GM06990 (cell line): Measurements from ENCODE around the gene C14orf180.

Experiments
- DNase-seq: peaks from one replicate; pipeline ENCODE4 v3.0.0-alpha.2; 2011; ENCODE audit not compliant: insufficient read length; ENCODE audit errors: extremely low read depth
- H3K27me3 ChIP-seq: replicated peaks from 2 replicates; pipeline ENCODE4 v1.6.0; 2011; ENCODE audit warnings: low read length; ENCODE audit not compliant: control insufficient read depth, insufficient read depth
- H3K36me3 ChIP-seq: 2 replicates; pipeline ENCODE4 v1.5.1; 2011; ENCODE audit warnings: low read length; ENCODE audit not compliant: control insufficient read depth, insufficient read depth
- H3K4me3 ChIP-seq: replicated peaks from 2 replicates; pipeline ENCODE4 v1.5.1; 2011; ENCODE audit warnings: low read depth, mild to moderate bottlenecking, control low read depth, low read length
- TF ChIP-seq, protein P1 (sequence below): IDR thresholded peaks from 2 replicates; pipeline ENCODE4 v1.5.1; 2011; ENCODE audit warnings: low read length, control low read depth, mild to moderate bottlenecking, inconsistent platforms; ENCODE audit not compliant: insufficient read depth, poor library complexity, severe bottlenecking

The C14orf180 gene

DNA sequence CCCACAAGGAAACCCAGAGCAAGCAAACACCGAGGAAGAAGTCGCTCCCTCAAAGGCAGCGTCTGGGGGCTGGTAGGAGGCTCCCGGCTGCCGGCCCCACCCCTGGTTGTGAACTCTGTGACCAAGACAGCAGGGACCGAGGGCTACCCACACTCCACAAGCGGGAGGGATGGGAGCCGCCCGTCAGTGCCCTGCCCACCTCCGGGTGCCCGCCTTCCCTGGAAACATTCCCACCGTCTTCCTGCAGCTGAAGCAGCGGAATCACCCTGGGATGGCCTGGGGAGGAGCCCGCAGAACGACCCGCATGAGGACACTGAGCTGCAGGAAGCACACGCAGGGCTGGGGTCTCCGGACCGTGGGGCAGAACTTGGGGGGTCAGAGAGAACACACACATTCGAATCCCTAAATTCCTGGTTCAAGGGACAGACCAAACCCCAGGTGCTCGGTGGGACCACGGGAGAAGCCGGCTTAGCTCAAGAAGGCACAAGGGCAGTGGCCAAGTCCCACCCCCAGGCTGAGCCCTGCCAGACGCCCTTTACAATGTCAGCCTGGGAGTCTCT is 33.5 kb upstream of the C14orf180 start:
- no peaks in the 10 kb centered on the region; the same call in none of the 2 replicates for H3K27me3 ChIP-seq
- no peak overlapping the region for H3K4me3 ChIP-seq
- no peaks in the 10 kb centered on the region for H3K36me3 ChIP-seq
- TF ChIP-seq, protein P1, sequence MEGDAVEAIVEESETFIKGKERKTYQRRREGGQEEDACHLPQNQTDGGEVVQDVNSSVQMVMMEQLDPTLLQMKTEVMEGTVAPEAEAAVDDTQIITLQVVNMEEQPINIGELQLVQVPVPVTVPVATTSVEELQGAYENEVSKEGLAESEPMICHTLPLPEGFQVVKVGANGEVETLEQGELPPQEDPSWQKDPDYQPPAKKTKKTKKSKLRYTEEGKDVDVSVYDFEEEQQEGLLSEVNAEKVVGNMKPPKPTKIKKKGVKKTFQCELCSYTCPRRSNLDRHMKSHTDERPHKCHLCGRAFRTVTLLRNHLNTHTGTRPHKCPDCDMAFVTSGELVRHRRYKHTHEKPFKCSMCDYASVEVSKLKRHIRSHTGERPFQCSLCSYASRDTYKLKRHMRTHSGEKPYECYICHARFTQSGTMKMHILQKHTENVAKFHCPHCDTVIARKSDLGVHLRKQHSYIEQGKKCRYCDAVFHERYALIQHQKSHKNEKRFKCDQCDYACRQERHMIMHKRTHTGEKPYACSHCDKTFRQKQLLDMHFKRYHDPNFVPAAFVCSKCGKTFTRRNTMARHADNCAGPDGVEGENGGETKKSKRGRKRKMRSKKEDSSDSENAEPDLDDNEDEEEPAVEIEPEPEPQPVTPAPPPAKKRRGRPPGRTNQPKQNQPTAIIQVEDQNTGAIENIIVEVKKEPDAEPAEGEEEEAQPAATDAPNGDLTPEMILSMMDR = no peak
- no peak for DNase-seq

DNA sequence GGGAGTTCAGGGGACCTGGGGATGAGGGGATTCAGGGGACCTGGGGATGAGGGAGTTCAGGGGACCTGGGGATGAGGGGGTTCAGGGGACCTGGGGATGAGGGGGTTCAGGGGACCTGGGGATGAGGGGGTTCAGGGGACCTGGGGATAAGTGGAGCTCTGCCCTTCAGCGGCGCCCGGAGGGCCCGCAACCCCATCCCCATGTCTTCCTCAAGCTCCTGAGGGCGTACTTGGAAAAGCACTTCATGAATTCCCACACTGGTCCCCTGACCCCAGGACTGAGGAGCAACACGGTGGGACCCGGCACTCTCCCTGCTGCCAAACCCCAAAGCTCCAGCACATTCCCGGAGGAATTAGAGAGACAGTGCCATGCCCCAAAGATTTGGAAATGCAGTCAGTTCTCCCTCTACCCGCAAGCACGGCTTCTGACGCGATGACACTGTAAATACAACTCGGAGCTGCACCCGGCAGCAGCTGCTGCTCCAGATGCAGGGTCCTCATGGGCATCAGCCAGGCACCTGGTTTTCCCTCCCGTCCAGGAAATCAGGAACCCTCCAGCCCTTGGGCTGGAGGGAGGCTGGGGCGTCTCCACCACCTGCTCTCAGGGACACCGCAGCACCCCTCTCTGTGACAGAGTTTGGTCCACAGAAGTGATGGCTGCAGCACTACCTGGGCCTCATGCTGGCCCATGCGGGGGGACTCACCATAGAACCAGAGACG is 32.8 kb upstream of the C14orf180 start:
- TF ChIP-seq, protein P1 = no peak
- Histone ChIP-seq H3K27me3 (no peaks in the 10 kb centered on the region; the same call in none of the 2 replicates), H3K36me3 (no peaks in the 10 kb centered on the region), H3K4me3 (no peak overlapping the region)
- DNase-seq = no peak

DNA sequence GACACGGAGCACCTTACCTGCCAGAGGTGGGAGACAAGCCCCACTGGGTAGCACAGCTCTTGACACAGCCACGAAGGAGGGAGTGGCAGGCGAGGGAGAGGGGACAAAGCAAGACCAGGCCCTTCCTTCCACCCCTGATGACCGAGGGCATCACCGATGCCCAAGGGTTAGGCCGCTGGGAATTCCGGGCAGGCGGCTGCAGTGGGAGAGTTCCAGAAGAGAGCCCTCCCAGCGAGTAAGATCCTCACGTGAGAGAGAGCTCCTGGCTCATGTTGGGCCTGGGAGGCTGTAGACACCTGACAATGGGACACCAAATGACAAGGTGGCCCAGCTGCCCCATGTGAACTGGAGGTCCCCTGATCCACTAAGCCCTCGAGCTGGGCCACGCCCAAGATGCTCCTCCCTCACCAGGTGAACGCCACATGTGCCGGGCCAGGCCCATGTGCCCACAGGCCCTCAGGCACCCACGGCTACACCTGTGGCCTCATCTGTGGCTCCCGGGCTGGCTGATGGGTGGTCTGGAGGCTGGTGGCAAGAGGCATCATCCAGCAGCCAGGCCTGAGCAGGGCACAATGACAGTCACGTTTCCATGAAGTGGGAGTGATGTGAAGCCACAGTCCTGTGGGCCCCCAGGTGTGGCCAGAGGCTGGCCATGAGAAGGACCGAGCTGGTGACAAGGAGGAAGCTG is 32.1 kb upstream of the C14orf180 start:
- H3K27me3 ChIP-seq = no peaks in the 10 kb centered on the region; the same call in none of the 2 replicates
- TF ChIP-seq, protein P1 = no peak
- DNase-seq = no peak
- no peak overlapping the region for H3K4me3 ChIP-seq
- no peaks in the 10 kb centered on the region for H3K36me3 ChIP-seq

DNA sequence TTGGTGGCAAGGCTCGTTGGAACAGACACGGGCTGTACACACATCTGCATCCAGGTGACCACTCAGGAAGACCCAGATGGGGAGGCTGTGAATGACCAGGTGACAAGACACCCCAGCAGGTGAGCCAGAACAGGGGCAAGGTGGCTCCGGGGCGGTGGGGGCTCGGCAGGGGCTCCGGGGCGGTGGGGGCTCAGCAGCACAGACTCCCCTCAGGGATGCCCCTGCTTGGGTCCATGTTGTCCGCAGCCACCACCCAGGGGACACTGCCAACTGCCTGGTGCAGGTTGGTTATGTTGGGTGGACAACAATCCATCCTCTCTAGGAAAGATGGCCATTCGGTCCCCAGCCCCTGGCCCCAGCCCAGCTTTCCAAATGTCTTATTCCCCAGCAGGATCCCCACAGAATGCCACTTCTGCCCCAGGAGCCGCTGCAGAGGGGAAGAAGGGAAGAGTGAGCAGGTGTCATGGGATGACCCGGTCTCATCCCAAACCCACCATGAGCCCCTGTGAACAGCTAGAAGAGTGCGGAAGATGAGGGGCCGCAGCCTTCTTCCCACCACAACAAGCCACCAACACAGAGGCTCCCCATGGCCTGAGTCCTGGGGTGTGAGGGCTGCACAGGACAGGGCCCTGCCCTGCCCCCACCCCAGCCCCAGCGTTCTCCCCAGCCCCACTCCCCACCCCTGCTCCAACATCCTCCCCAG is 31.4 kb upstream of the C14orf180 start:
- DNase-seq = no peak
- H3K36me3 ChIP-seq = no peaks in the 10 kb centered on the region
- H3K27me3 ChIP-seq = no peaks in the 10 kb centered on the region; the same call in none of the 2 replicates
- no peak overlapping the region for H3K4me3 ChIP-seq
- TF ChIP-seq, protein P1 = no peak

DNA sequence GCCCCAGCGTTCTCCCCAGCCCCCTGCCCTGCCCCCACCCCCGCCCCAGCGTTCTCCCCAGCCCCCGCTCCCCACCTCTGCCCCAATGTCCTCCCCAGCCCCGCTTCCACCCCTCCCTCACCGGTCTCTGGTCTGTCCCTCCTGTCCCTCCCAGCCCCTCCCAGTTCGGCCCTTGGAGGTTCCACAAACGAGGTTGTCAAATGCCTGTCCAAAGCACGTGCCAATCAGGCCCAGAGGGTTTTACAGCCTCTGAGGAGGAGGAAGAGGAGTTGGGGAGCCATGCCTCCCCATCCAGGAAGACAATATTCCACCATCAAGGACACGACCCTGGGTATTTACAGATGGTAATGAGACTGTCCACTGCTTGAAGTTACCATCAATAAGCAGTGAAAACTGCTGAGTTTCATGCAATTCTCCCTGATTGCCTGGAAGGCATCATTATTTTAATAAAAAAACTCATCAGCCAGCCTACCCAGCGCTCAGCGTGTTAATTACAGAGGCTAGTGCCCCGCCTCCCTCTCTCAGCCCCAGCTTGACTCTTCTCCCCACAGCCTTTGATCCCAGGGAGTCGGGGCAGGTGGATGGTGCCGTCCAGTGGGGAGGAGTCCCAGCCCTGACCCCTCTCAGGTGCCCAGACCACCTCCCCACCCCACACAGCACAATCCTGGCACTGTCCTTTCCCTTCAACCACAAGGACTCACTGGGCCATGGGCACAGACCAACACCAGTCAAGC is 30.6 kb upstream of the C14orf180 start:
- no peaks in the 10 kb centered on the region; the same call in none of the 2 replicates for H3K27me3 ChIP-seq
- no peaks in the 10 kb centered on the region for H3K36me3 ChIP-seq
- DNase-seq = no peak
- TF ChIP-seq, protein P1 = no peak
- H3K4me3 ChIP-seq = no peak overlapping the region
